WTC11 (cell line): ENCODE results near the gene MACROD2. TPM values are rescaled to one million over a fixed set of nuclear protein-coding genes. Genes with fewer than 3 reads are reported as not detected.

Experiments
- ATAC-seq: fragments of 200-7000 bp; cut with Tn5 transposase; 2 replicates; pipeline ENCODE4 v1.10.0; 2021; ENCODE audit warnings: mild to moderate bottlenecking, moderate library complexity
- CTCF ChIA-PET: fragments of 300-600 bp; sonication (Branson Sonifier 250); formaldehyde crosslinking; loops from one replicate; lab custom pipeline; 2021; ENCODE audit warnings: antibody characterized with exemption; lab: Charles Lee
- POLR2A ChIA-PET: fragments of 350-600 bp; sonication (Branson Sonifier 250); formaldehyde crosslinking; loops from one replicate; lab custom pipeline; 2021; ENCODE audit warnings: antibody characterized with exemption; lab: Charles Lee
- DNase-seq: peaks from one replicate; pipeline ENCODE4 v3.0.0; 2021; ENCODE audit warnings: low spot score
- H3K27ac Mint-ChIP-seq: 2 replicates; pipeline ENCODE4 v1.8.0; 2021; ENCODE audit warnings: mixed read lengths
- H3K27me3 Mint-ChIP-seq: 2 replicates; pipeline ENCODE4 v1.8.0; 2021; ENCODE audit warnings: low read depth, mild to moderate bottlenecking, moderate library complexity, mixed read lengths
- H3K36me3 Mint-ChIP-seq: 2 replicates; pipeline ENCODE4 v1.8.0; 2021; ENCODE audit warnings: mixed read lengths
- H3K4me1 Mint-ChIP-seq: 2 replicates; pipeline ENCODE4 v1.8.0; 2022; ENCODE audit warnings: mixed read lengths
- H3K4me3 Mint-ChIP-seq: 2 replicates; pipeline ENCODE4 v1.8.0; 2021; ENCODE audit warnings: mild to moderate bottlenecking, moderate library complexity, mixed read lengths
- H3K9me3 Mint-ChIP-seq: 2 replicates; pipeline ENCODE4 v1.8.0; 2021; ENCODE audit warnings: mixed read lengths
- ATF2 ChIP-seq: sonication (generic); formaldehyde crosslinking; IDR thresholded peaks from 2 replicates; pipeline ENCODE4 v1.8.1; 2022; ENCODE audit warnings: low read depth, missing genetic modification reagents, borderline replicate concordance
- ATF3 ChIP-seq: sonication (generic); formaldehyde crosslinking; conservative IDR thresholded peaks from 2 replicates; pipeline ENCODE4 v1.8.1; 2022; ENCODE audit warnings: mild to moderate bottlenecking, missing genetic modification reagents
- CDX4 ChIP-seq: fragments of 250-450 bp; sonication (Bioruptor Pico); IDR thresholded peaks from 2 replicates; pipeline ENCODE4 v1.9.0; 2021; ENCODE audit warnings: moderate library complexity, mild to moderate bottlenecking, inconsistent platforms, borderline replicate concordance
- FOXJ3 ChIP-seq: sonication (generic); formaldehyde crosslinking; IDR thresholded peaks from 2 replicates; pipeline ENCODE4 v1.9.0; 2021; ENCODE audit warnings: missing genetic modification reagents, mild to moderate bottlenecking, borderline replicate concordance
- FOXP4 ChIP-seq: sonication (generic); formaldehyde crosslinking; IDR thresholded peaks from 2 replicates; pipeline ENCODE4 v1.8.0; 2022; ENCODE audit warnings: mild to moderate bottlenecking, missing genetic modification reagents
- HMGA2 ChIP-seq: fragments of 250-450 bp; sonication (Bioruptor Pico); IDR thresholded peaks from 2 replicates; pipeline ENCODE4 v1.4.0; 2021; ENCODE audit warnings: mild to moderate bottlenecking, moderate library complexity
- IRF1 ChIP-seq: sonication (generic); formaldehyde crosslinking; IDR thresholded peaks from 2 replicates; pipeline ENCODE4 v1.8.0; 2023; ENCODE audit warnings: missing genetic modification reagents
- JUN ChIP-seq: sonication (generic); formaldehyde crosslinking; IDR thresholded peaks from 2 replicates; pipeline ENCODE4 v1.8.0; 2023; ENCODE audit warnings: mild to moderate bottlenecking, missing genetic modification reagents
- MAX ChIP-seq: sonication (generic); formaldehyde crosslinking; IDR thresholded peaks from 2 replicates; pipeline ENCODE4 v1.8.0; 2022; ENCODE audit warnings: mild to moderate bottlenecking, missing genetic modification reagents
- NFYB ChIP-seq: sonication (generic); formaldehyde crosslinking; conservative IDR thresholded peaks from 2 replicates; pipeline ENCODE4 v1.8.0; 2022; ENCODE audit warnings: low read depth, missing genetic modification reagents
- SP1 ChIP-seq: sonication (generic); formaldehyde crosslinking; conservative IDR thresholded peaks from 2 replicates; pipeline ENCODE4 v1.8.1; 2022; ENCODE audit warnings: missing genetic modification reagents
- TCF7 ChIP-seq: sonication (generic); formaldehyde crosslinking; IDR thresholded peaks from 2 replicates; pipeline ENCODE4 v1.8.0; 2022; ENCODE audit warnings: mild to moderate bottlenecking, low read depth, missing genetic modification reagents, moderate library complexity
- TEAD1 ChIP-seq: sonication (generic); formaldehyde crosslinking; IDR thresholded peaks from 2 replicates; pipeline ENCODE4 v1.8.0; 2022; ENCODE audit warnings: mild to moderate bottlenecking, missing genetic modification reagents
- USF2 ChIP-seq: sonication (generic); formaldehyde crosslinking; IDR thresholded peaks from 2 replicates; pipeline ENCODE4 v1.8.1; 2023; ENCODE audit warnings: mild to moderate bottlenecking, missing genetic modification reagents, moderate library complexity
- ZNF219 ChIP-seq: sonication (generic); formaldehyde crosslinking; IDR thresholded peaks from 2 replicates; pipeline ENCODE4 v1.8.0; 2023; ENCODE audit warnings: missing genetic modification reagents, mild to moderate bottlenecking, borderline replicate concordance
- ZNF512 ChIP-seq: sonication (generic); formaldehyde crosslinking; IDR thresholded peaks from 2 replicates; pipeline ENCODE4 v1.8.1; 2022; ENCODE audit warnings: missing genetic modification reagents, borderline replicate concordance
- ZNF532 ChIP-seq: fragments of 250-450 bp; sonication (Bioruptor Pico); IDR thresholded peaks from 2 replicates; pipeline ENCODE4 v1.9.0; 2021; ENCODE audit warnings: mild to moderate bottlenecking, borderline replicate concordance
- total RNA-seq: library from RNA; stranded (reverse); gene quantifications from 3 replicates; pipeline ENCODE4 v1.2.3, GENCODE V29; 2021

Gene MACROD2
- total RNA-seq, 1 experiment from 2014 or later = 4.1 TPM

GRCh38 chr20:15639839-15640238, 1644.5 kb downstream of the MACROD2 start:
- H3K27ac Mint-ChIP-seq = no peak overlapping the region; the same call in 1 of the 2 replicates
- CTCF ChIA-PET = no interaction called here
- POLR2A ChIA-PET = no interaction called here

GRCh38 chr20:15642109-15642508, 1646.8 kb downstream of the MACROD2 start:
- TF ChIP-seq MAX (CRISPR knock-in tag) = no peak
- no peak for TF ChIP-seq HMGA2 (CRISPR knock-in tag)
- no peak for TF ChIP-seq ATF3 (CRISPR knock-in tag)
- no peak for TF ChIP-seq ZNF219 (CRISPR knock-in tag)
- TF ChIP-seq JUN (CRISPR knock-in tag) = no peak
- no peak for TF ChIP-seq NFYB (CRISPR knock-in tag)
- TF ChIP-seq IRF1 = no peak
- TF ChIP-seq ZNF532 (CRISPR knock-in tag) = no peak
- Mint-ChIP-seq H3K27ac (no peak overlapping the region), H3K9me3 (no peaks in the 10 kb centered on the region), H3K4me1 (peaks cover 28% of the 10 kb centered on the region), H3K4me3 (no peak overlapping the region), H3K27me3 (peaks cover 6% of the 10 kb centered on the region; the same call in 1 of the 2 replicates), H3K36me3 (no peaks in the 10 kb centered on the region)
- ATAC-seq (no peak), DNase-seq (no peak)
- POLR2A ChIA-PET = no interaction called here
- CTCF ChIA-PET = interaction anchor here (1.2 kb wide), 1 partner anchor 12 kb away, joined by 4 read pairs; no protein-coding TSS in a partner anchor

More at GRCh38 chr20:15639839-15640238, 1644.5 kb downstream of the MACROD2 start:
- peaks cover 3% of the 10 kb centered on the region for H3K36me3 Mint-ChIP-seq
- H3K4me3 Mint-ChIP-seq = no peak overlapping the region
- H3K27me3 Mint-ChIP-seq = peaks cover 6% of the 10 kb centered on the region; the same call in 1 of the 2 replicates
- no peak for TF ChIP-seq ATF2 (CRISPR knock-in tag)
- no peak for TF ChIP-seq TCF7 (CRISPR knock-in tag)
- TF ChIP-seq ZNF512 (CRISPR knock-in tag) = peak; percentile 64; the same call in 1 of the 2 replicates
- peaks cover 3% of the 10 kb centered on the region for H3K9me3 Mint-ChIP-seq
- H3K4me1 Mint-ChIP-seq = peaks cover 38% of the 10 kb centered on the region
- ATAC-seq (no peak), DNase-seq (no peak)

- Mint-ChIP-seq H3K36me3 (no peaks in the 10 kb centered on the region), H3K4me1 (peaks cover 23% of the 10 kb centered on the region), H3K9me3 (no peaks in the 10 kb centered on the region), H3K4me3 (no peak overlapping the region), H3K27ac (no peak overlapping the region), H3K27me3 (peaks cover 6% of the 10 kb centered on the region; the same call in 1 of the 2 replicates)
- POLR2A ChIA-PET = no interaction called here
- DNase-seq (no peak), ATAC-seq (no peak)
- CTCF ChIA-PET = interaction anchor here (0.9 kb wide), 1 partner anchor 11 kb away, joined by 3 read pairs; no protein-coding TSS in a partner anchor
- no peak for TF ChIP-seq CDX4 (CRISPR knock-in tag)
- TF ChIP-seq FOXJ3 = no peak
- TF ChIP-seq FOXP4 (CRISPR knock-in tag) = no peak
- no peak for TF ChIP-seq SP1 (CRISPR knock-in tag)
- no peak for TF ChIP-seq TEAD1 (CRISPR knock-in tag)
- TF ChIP-seq HMGA2 (CRISPR knock-in tag) = no peak
- no peak for TF ChIP-seq USF2
Measured at GRCh38 chr20:15642676-15643075, 1647.4 kb downstream of the MACROD2 start.
